DMS79 (cell line): ENCODE measurements around the gene UBE2I.

Experiments used
- DNase-seq: peaks from one replicate; lab custom pipeline; 2025; lab: John Stamatoyannopoulos, UW

Gene UBE2I

GRCh38 chr16:1361685-1362360 is 52.4 kb downstream of the UBE2I start:
- no peak for DNase-seq

DNA sequence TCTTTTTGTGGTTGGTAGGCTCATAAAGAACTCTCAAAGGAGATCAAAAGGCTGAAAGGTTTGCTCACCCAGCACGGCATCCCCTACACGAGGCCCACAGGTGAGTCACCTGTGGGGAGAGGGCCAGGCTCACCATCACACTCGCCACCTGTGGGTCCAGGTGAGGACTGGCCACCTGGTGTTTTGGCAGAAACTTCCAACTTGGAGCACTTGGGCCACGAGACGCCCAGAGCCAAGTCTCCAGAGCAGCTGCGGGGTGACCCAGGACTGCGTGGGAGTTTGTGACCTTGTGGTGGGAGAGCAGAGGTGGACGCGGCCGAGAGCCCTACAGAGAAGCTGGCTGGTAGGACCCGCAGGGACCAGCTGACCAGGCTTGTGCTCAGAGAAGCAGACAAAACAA is 53.4 kb downstream of the UBE2I start:
- no peak for DNase-seq

DNA sequence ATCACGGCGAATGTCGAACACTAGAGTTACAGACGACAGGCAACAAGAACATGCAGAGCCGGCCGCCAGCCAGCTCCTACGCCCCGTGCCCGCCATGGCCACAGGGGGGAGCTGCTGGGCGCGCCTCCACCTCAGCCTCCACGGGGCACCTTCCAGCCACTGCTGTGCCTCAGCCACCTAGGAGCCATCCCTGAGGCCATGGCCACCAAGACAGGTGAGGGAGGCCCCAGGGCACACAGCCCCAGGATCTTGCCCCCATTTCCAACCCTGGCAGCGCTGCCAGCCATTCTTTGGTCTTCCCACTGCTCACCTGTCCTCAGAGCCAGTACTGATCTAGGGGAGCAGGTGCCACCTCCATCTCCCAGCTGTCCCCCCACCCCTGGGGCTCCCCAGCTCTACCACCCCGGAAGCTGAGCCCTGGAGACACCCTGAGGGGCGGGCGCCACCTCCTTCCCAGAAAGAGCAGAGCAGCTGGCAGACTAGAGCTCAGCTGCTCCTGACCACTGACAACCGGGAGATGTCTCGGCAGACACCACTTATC is 54.1 kb downstream of the UBE2I start:
- DNase-seq: no peak

- DNase-seq: no peak
Measured at GRCh38 chr16:1364510-1364909, 55.1 kb downstream of the UBE2I start.

DNA sequence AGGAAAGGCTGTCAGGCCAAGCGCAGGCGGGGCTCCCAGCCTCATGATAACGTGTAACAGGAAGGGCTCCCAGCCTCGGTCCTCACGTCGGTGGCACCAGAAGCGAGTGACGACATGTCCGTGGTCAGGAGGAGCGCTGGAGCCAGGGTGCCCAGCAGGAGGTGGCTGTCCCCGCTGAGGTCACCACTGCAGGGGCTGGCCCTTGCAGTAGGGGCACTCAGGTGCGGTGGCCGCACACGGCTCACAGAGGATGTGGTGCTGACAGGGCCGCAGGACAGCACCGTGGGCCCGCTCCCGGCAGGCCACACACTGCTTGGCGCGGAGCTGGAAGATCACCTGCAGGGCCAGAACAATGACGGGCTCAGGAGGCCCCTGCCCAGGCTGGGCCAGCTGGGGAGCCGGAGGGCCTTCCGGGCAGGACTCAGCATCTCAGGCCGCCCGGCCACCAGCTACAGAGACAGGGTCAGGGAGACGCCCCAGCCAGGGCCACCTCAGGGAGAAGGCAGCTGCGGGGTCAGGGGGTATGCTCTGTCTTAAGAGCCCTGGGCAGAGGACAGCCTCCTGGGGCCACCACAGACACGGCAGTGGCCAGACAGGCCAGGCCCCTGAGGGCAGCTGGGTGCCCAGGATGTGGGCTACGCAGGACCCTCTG is 56.8 kb downstream of the UBE2I start:
- no peak for DNase-seq

GRCh38 chr16:1366712-1367299 is 57.4 kb downstream of the UBE2I start:
- DNase-seq: no peak

DNA sequence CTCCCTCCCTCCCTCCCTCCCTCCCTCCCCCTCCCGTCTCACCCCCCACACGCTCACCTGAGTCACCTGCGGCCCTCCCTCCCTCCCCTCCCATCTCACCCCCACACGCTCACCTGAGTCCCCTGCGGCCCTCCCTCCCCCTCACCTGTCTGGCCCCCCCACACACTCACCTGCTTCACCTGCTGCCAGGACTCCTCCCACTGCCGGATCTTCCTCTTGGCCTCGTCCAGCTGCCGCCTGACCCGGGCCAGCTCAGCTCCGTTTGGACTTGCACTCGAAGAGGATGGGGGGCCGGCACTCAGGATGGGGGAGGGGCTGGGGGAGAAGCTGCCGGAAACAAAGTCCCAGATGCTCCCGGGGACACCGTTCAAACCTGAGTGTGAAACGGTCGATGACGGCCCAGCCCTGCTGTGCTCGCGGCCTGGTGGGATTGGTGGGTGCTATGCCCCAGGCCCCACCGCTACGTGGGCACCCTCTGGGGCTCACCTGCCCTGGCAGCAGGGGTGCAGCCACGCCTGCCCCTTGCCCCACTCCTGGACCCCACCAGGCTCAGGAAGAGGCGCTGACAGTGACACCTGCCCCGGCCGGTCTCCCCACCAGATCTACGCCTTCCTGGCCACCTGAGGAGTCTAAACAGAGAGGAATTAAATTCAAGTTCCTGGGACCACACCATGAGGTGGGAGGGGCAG is 58.2 kb downstream of the UBE2I start:
- peak; percentile 17 for DNase-seq

DNA sequence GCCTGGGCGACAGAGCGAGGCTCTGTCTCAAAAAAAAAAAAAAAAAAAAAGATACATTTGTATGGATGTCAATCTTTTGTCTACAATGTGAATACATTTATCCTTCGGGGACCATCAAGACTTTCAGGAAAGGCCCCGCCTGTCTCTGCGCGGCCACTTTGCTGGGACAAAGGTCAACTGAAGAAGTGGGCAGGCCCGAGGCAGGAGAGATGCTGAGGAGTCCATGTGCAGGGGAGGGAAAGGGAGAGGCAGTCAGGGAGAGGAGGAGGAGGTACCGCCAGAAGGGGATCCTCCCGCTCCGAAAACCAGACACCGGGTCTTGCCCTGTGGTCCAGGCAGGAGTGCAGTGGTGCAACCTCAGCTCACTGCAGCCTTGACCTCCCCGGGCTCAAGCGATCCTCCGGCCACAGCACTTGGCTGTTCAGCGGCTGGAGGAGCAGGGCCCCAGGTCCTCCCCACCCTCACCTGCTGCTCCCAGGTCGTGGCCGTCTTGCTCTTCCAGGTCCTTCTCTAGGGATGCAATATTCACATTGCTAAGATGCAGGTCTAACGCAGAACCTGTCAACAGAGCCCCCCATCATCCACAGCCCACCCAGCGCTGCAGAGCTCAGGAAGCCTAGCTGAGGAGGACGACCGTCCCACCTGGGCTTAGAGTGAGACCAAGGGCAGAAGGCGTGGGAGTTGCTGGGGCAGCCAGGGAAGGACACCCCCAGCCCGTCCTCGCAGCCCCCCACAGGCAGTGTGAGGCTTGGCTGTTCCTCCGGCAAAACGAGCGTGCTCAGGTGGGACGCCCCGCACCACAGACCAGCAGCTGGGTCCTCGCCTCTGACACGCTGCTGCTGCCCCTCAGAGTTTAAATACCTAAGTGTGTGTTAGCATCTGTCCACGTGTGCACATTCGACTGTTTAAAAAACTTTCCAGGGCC is 61.9 kb downstream of the UBE2I start:
- no peak for DNase-seq

- no peak for DNase-seq
Measured at GRCh38 chr16:1372292-1372950, 63.0 kb downstream of the UBE2I start.

GRCh38 chr16:1374418-1375297 is 65.2 kb downstream of the UBE2I start:
- DNase-seq: no peak

- DNase-seq: no peak
Measured at GRCh38 chr16:1375298-1375640, 65.8 kb downstream of the UBE2I start.

GRCh38 chr16:1375741-1376410 is 66.4 kb downstream of the UBE2I start:
- DNase-seq: no peak
